Left lung (tissue), 10 donors: ENCODE measurements around the gene FLRT1. TPM values are rescaled to one million over a fixed set of nuclear protein-coding genes. Genes with fewer than 3 reads are reported as not detected.

Experiments used
- ATAC-seq: fragments of 200-7000 bp; cut with Tn5 transposase; one replicate; pipeline ENCODE4 v1.9.1; 2020; ENCODE audit warnings: moderate library complexity
- DNase-seq, 4 donors: peaks; one replicate each; pipeline ENCODE4 v3.0.0-alpha.2; 2013 to 2020
- H3K27ac ChIP-seq, 2 donors: fragments of 200-600 bp; sonication (generic) in 1 of 2; one replicate each; pipeline versions ENCODE4 v1.5.0 to v1.8.0; 2020 to 2021
- H3K27me3 ChIP-seq, 2 donors: fragments of 200-600 bp; sonication (generic) in 1 of 2; one replicate each; pipeline versions ENCODE4 v1.5.0 to v1.8.0; 2020 to 2021
- H3K36me3 ChIP-seq, 2 donors: fragments of 200-600 bp; sonication (generic) in 1 of 2; one replicate each; pipeline versions ENCODE4 v1.5.0 to v1.8.0; 2020 to 2021
- H3K4me1 ChIP-seq, 2 donors: fragments of 200-600 bp; one replicate each; pipeline ENCODE4 v1.8.0; 2021
- H3K4me3 ChIP-seq, 2 donors: fragments of 200-600 bp; sonication (generic) in 1 of 2; one replicate each; pipeline versions ENCODE4 v1.5.0 to v1.8.0; 2020 to 2021; ENCODE audit warnings: mild to moderate bottlenecking in 1 of 2
- H3K9me3 ChIP-seq, 2 donors: fragments of 200-600 bp; sonication (generic) in 1 of 2; one replicate each; pipeline versions ENCODE4 v1.5.0 to v1.8.0; 2020 to 2021
- intact Hi-C, 2 donors: fragments of 100-400 bp; cut with DNase I; formaldehyde crosslinking; loops; one replicate each; pipeline versions ENCODE4 v1.11.2 to v1.14.2; 2022
- polyA plus RNA-seq, 6 donors: library from polyadenylated mRNA; unstranded; fragments of 120-200 nt; gene quantifications; one replicate each; pipeline ENCODE4 v1.2.1, GENCODE V29; 2013; ENCODE audit not compliant: insufficient read length in 6 of 6
- total RNA-seq, 2 donors: library from RNA; stranded (reverse); fragmentation: NEBNext Ultra II Directional; extraction: Animal tissue kit (Norgen Biotek cat#: 25700); gene quantifications; one replicate each; pipeline ENCODE4 v1.2.1, GENCODE V29; 2021
- TF ChIP-seq, protein P1 (sequence below), 2 donors: fragments of 200-600 bp; sonication (generic) in 1 of 2; IDR thresholded peaks; one replicate each; pipeline versions ENCODE4 v1.5.0 to v1.8.0; 2021; ENCODE audit warnings: antibody characterized with exemption in 2 of 2
- donor health status: DM: no; HTN: yes; CAD: no.
- donor health status: DM: no; HTN: no; CAD: no.

FLRT1 gene
- total and polyA plus RNA-seq, 8 donors = 0.15 to 5.5 (median 3.8) TPM

DNA sequence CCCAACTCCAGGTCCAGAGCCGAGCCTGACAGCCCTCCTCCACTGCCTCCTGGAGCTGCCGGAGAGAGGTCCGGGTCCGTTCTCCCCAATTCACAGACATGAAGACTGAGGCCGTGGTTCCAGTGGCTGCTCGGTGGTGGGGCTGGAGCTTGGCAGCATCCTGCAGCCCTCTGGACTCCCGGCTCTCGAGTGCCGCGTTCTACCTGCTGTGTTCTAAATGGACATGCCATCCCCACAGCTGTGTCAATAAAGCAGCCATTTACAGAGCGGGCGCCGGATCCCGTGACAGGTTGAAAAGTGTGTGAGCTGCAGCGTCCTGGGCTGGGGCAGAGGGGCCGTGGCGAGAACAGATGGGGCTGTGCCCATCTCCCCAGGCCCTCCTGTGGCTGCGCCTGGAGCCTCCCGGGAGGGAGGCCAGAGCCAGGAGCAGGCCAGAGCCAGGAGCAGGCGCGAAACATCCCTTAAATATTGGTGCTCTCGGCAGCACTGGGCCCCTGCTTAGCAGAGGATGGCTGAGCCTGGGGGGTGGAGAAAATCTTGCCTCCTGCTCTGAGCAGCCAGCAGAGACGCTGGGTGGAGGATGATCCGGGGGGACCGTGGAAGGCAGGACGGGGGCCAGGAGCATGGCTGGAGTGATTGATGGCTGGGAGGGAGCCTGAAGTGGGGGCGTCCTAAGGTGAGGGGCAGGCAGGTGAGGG, 46.2 kb downstream of the FLRT1 start:
- no peak overlapping the region for H3K4me3 ChIP-seq
- TF ChIP-seq, protein P1, sequence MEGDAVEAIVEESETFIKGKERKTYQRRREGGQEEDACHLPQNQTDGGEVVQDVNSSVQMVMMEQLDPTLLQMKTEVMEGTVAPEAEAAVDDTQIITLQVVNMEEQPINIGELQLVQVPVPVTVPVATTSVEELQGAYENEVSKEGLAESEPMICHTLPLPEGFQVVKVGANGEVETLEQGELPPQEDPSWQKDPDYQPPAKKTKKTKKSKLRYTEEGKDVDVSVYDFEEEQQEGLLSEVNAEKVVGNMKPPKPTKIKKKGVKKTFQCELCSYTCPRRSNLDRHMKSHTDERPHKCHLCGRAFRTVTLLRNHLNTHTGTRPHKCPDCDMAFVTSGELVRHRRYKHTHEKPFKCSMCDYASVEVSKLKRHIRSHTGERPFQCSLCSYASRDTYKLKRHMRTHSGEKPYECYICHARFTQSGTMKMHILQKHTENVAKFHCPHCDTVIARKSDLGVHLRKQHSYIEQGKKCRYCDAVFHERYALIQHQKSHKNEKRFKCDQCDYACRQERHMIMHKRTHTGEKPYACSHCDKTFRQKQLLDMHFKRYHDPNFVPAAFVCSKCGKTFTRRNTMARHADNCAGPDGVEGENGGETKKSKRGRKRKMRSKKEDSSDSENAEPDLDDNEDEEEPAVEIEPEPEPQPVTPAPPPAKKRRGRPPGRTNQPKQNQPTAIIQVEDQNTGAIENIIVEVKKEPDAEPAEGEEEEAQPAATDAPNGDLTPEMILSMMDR (IDR thresholded peaks at IDR 0.05) = no peak
- no peaks in the 10 kb centered on the region for H3K9me3 ChIP-seq
- H3K27me3 ChIP-seq = no peaks in the 10 kb centered on the region
- no peaks in the 10 kb centered on the region for H3K36me3 ChIP-seq
- H3K4me1 ChIP-seq = no peaks in the 10 kb centered on the region
- intact Hi-C loops = no loop called here
- ATAC-seq (peak; percentile 24), DNase-seq (no peak)
- H3K27ac ChIP-seq = no peak overlapping the region

DNA sequence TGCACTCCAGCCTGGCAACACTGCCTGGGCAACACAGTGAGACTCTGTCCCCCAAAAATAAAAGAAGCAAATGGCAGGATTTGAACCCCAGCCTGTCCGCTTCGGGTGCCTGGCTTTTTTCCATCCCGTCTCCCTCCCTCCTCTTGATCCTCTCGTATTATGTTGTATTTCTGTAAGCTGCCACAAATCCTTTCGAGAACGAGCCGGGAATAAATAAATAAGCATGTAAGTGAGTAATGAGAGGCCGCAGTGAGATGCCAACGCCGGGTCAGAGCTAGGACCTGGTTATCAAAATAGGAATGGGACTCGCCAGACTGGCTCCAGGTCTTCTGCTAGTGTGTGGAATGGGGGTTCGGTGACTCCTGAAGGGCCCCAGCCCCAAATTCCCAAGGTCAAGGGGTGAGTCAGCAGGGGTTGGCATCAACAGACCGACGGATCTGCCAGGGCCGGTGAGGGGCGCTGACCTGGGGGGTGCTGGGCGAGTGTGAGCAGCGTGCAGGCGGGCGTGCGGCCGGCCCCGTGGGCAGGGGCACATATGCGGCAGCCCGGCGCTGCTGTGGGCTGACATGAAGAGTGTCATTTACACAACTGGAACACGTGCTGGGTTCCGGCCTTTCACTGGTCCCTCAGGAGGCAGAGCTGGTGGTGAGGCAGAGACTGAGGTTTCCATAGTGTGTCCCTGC, 47.8 kb downstream of the FLRT1 start:
- Histone ChIP-seq H3K36me3 (no peaks in the 10 kb centered on the region), H3K27me3 (no peaks in the 10 kb centered on the region), H3K9me3 (no peaks in the 10 kb centered on the region), H3K4me3 (no peak overlapping the region), H3K4me1 (no peaks in the 10 kb centered on the region), H3K27ac (no peak overlapping the region)
- intact Hi-C loops = no loop called here
- TF ChIP-seq, protein P1 (IDR thresholded peaks at IDR 0.05) = no peak
- no peak for ATAC-seq
- DNase-seq = no peak

DNA sequence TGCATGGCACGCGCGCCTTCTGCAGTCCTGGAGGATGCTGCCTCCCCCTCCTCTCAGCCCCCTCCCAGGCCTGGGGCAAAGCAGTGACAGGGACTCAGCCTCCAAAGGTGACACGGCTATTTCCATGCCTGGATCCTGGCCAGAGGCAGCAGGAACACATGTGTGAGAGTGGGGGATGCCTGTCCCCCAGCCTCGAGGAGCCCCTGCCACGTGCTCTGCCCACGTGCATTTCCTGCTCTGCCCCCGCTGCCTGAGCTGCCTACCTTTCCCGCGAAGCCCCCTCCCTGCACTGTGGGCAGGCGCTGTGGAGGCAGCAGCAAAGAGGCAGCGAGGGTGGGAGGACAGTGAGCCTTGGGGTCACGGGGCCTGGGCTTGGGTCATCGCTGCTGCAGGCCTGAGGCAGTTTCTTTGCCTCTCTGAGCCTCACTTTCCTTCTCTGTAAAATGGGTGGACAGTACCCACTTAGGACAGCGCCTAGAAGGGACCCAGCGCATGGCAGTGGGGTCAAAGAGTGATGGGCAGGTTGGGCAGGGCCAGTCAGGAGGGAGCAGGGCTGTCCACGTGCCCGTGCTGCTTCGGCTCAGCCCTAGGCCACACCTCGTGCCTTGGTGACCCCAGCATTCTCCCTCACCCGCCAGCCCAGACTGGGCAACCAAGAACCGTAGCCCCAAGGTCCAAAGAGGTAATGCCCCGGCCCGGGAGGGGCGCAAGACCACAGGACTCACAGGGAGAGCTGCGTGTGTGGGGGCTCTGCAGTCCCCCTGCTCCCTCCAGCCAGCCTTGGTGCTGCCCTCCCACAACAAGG, 48.6 kb downstream of the FLRT1 start:
- DNase-seq = no peak
- no peak overlapping the region for H3K27ac ChIP-seq
- no peaks in the 10 kb centered on the region for H3K36me3 ChIP-seq
- no peaks in the 10 kb centered on the region for H3K4me1 ChIP-seq
- H3K27me3 ChIP-seq = no peaks in the 10 kb centered on the region
- H3K4me3 ChIP-seq = no peak overlapping the region
- no peaks in the 10 kb centered on the region for H3K9me3 ChIP-seq
- TF ChIP-seq, protein P1 (IDR thresholded peaks at IDR 0.05) = no peak
- intact Hi-C loops = no loop called here
- ATAC-seq = no peak

DNA sequence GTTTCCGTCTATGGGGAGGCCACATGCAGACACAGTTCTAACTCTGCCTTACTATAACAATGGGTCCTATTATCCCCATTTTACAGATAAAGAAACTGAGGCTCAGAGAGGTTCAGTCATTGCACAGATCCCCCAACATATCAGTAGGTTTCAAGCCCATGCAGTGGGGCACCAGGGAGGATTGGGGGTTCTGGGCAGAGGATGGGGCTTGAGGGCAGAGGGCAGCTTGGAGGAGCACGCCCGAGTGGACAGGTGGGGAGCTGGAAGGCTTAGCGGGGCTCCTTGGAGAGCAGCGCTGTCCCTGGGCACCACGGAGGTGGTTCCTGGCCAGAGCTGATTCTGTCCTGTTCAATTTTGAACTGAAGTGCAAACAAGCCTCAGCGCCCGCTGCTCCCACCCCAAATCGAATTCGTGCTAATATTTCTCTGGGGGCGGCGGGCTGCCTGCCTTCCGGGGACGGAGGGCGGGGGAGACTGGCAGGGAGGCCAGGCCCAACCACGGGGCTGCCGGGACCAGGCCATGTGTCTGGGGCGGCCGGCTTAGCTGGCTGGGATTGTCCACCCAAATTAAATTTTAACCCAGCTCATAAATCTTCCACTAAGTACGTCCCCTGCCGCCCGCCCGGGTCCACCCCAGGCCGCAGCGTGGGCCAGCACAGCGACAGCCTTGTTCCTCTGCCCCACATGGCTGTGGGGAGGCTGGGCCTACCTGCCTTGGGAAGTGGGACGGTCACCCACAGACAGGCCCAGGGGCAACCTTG, 49.4 kb downstream of the FLRT1 start:
- no peaks in the 10 kb centered on the region for H3K4me1 ChIP-seq
- H3K36me3 ChIP-seq = no peaks in the 10 kb centered on the region
- ATAC-seq = no peak
- intact Hi-C loops = no loop called here
- H3K27ac ChIP-seq = no peak overlapping the region
- H3K9me3 ChIP-seq = no peaks in the 10 kb centered on the region
- no peak overlapping the region for H3K4me3 ChIP-seq
- H3K27me3 ChIP-seq = no peaks in the 10 kb centered on the region
- TF ChIP-seq, protein P1 (IDR thresholded peaks at IDR 0.05) = no peak
- DNase-seq = no peak

Other genes starting within 250 kb of the FLRT1 start
- gene SPINDOC, start 222.5 kb upstream of the FLRT1 start, total RNA-seq = 10 to 100 TPM; 20.3 to 21.7 TPM
- 10 to 100 TPM; 30.0 to 46.2 (median 36.5) TPM for gene SPINDOC, start 222.5 kb upstream of the FLRT1 start, polyA plus RNA-seq
- 10 to 100 TPM; 38.9 to 45.5 TPM for gene MARK2, start 196.8 kb upstream of the FLRT1 start, total RNA-seq
- 10 to 100 TPM; 29.0 to 40.3 (median 32.2) TPM for gene MARK2, start 196.8 kb upstream of the FLRT1 start, polyA plus RNA-seq
- gene RCOR2, start 118.8 kb upstream of the FLRT1 start, total RNA-seq = 1 to 10 TPM in 1 of 2 donors, under 1 TPM in 1; 0.45 to 1.4 TPM
- gene RCOR2, start 118.8 kb upstream of the FLRT1 start, polyA plus RNA-seq = 10 to 100 TPM in 5 of 6 donors, 1 to 10 TPM in 1; 9.3 to 17.4 (median 14.9) TPM
- gene NAA40, start 96.9 kb upstream of the FLRT1 start, total RNA-seq = 10 to 100 TPM; 15.9 to 16.6 TPM
- gene NAA40, start 96.9 kb upstream of the FLRT1 start, polyA plus RNA-seq = 10 to 100 TPM; 27.6 to 34.8 (median 29.3) TPM
- 100 to 1,000 TPM; 267 to 281 TPM for gene COX8A, start 61.3 kb upstream of the FLRT1 start, total RNA-seq
- 100 to 1,000 TPM; 135 to 192 (median 162) TPM for gene COX8A, start 61.3 kb upstream of the FLRT1 start, polyA plus RNA-seq
- gene OTUB1, start 49.5 kb upstream of the FLRT1 start, total RNA-seq = 10 to 100 TPM; 65.0 to 67.7 TPM
- 10 to 100 TPM; 80.9 to 94.8 (median 84.0) TPM for gene OTUB1, start 49.5 kb upstream of the FLRT1 start, polyA plus RNA-seq
- 10 to 100 TPM; 13.5 to 19.8 TPM for gene MACROD1, start 130.2 kb downstream of the FLRT1 start, total RNA-seq
- gene MACROD1, start 130.2 kb downstream of the FLRT1 start, polyA plus RNA-seq = 10 to 100 TPM; 18.5 to 25.1 (median 22.0) TPM
- gene STIP1, start 150.2 kb downstream of the FLRT1 start, total RNA-seq = 100 to 1,000 TPM; 124 to 149 TPM
- 100 to 1,000 TPM; 142 to 209 (median 172) TPM for gene STIP1, start 150.2 kb downstream of the FLRT1 start, polyA plus RNA-seq
- 100 to 1,000 TPM in 1 of 2 donors, 10 to 100 TPM in 1; 42.2 to 100 TPM for gene FERMT3, start 170.8 kb downstream of the FLRT1 start, total RNA-seq
- 10 to 100 TPM in 3 of 6 donors, 1 to 10 TPM in 3; 9.1 to 11.9 (median 10.1) TPM for gene FERMT3, start 170.8 kb downstream of the FLRT1 start, polyA plus RNA-seq
- 10 to 100 TPM; 26.8 to 28.9 TPM for gene TRPT1, start 190.3 kb downstream of the FLRT1 start, total RNA-seq
- 10 to 100 TPM; 26.3 to 33.2 (median 28.9) TPM for gene TRPT1, start 190.3 kb downstream of the FLRT1 start, polyA plus RNA-seq
- 10 to 100 TPM; 50.6 to 54.3 TPM for gene NUDT22, start 190.3 kb downstream of the FLRT1 start, total RNA-seq
- gene NUDT22, start 190.3 kb downstream of the FLRT1 start, polyA plus RNA-seq = 10 to 100 TPM; 17.1 to 28.7 (median 21.5) TPM
- gene DNAJC4, start 194.6 kb downstream of the FLRT1 start, total RNA-seq = 10 to 100 TPM; 26.0 to 43.3 TPM
- 10 to 100 TPM; 61.3 to 83.9 (median 72.3) TPM for gene DNAJC4, start 194.6 kb downstream of the FLRT1 start, polyA plus RNA-seq
- gene VEGFB, start 198.7 kb downstream of the FLRT1 start, total RNA-seq = 100 to 1,000 TPM; 107 to 132 TPM
- 100 to 1,000 TPM in 1 of 6 donors, 10 to 100 TPM in 5; 72.9 to 111 (median 81.7) TPM for gene VEGFB, start 198.7 kb downstream of the FLRT1 start, polyA plus RNA-seq
- gene FKBP2, start 205.2 kb downstream of the FLRT1 start, total RNA-seq = 10 to 100 TPM; 61.9 to 66.1 TPM
- gene FKBP2, start 205.2 kb downstream of the FLRT1 start, polyA plus RNA-seq = 10 to 100 TPM; 59.5 to 81.4 (median 70.7) TPM
- gene PPP1R14B, start 211.0 kb downstream of the FLRT1 start, total RNA-seq = 100 to 1,000 TPM; 154 to 200 TPM
- 100 to 1,000 TPM in 1 of 6 donors, 10 to 100 TPM in 5; 56.7 to 100 (median 79.5) TPM for gene PPP1R14B, start 211.0 kb downstream of the FLRT1 start, polyA plus RNA-seq
- gene PLCB3, start 215.6 kb downstream of the FLRT1 start, total RNA-seq = 10 to 100 TPM; 39.1 to 42.7 TPM
- 10 to 100 TPM; 18.9 to 27.4 (median 21.7) TPM for gene PLCB3, start 215.6 kb downstream of the FLRT1 start, polyA plus RNA-seq
- 10 to 100 TPM; 58.8 to 71.4 TPM for gene BAD, start 248.7 kb downstream of the FLRT1 start, total RNA-seq
- 10 to 100 TPM; 45.0 to 62.1 (median 52.2) TPM for gene BAD, start 248.7 kb downstream of the FLRT1 start, polyA plus RNA-seq
- 10 to 100 TPM; 34.1 to 39.6 TPM for gene GPR137, start 249.9 kb downstream of the FLRT1 start, total RNA-seq
- gene GPR137, start 249.9 kb downstream of the FLRT1 start, polyA plus RNA-seq = 10 to 100 TPM; 23.6 to 33.7 (median 30.5) TPM